Measurements from ENCODE around the gene RNASE1.

DNA sequence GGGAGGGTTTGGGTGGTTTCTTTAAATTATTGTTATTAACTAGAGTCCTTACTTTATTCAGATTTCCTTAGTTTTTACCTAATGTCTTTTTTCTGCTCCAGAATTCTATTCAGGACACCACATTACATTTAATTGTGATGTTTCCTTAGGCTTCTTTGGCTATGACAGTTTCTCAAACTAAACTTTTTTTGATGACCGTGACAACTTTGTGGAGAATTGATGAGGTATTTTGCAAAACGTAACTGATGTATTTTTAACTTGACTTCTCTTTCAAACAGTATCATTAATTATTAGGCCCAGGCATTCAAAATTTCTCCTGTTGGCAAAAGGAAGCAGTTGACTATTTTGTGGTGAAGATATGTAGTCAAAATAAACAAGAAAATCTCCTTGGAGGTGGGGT is 11.0 kb downstream of the RNASE1 start:
- TF ChIP-seq, protein P1, sequence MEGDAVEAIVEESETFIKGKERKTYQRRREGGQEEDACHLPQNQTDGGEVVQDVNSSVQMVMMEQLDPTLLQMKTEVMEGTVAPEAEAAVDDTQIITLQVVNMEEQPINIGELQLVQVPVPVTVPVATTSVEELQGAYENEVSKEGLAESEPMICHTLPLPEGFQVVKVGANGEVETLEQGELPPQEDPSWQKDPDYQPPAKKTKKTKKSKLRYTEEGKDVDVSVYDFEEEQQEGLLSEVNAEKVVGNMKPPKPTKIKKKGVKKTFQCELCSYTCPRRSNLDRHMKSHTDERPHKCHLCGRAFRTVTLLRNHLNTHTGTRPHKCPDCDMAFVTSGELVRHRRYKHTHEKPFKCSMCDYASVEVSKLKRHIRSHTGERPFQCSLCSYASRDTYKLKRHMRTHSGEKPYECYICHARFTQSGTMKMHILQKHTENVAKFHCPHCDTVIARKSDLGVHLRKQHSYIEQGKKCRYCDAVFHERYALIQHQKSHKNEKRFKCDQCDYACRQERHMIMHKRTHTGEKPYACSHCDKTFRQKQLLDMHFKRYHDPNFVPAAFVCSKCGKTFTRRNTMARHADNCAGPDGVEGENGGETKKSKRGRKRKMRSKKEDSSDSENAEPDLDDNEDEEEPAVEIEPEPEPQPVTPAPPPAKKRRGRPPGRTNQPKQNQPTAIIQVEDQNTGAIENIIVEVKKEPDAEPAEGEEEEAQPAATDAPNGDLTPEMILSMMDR (IDR thresholded peaks at IDR 0.05) = no peak
- TF ChIP-seq POLR2A (IDR thresholded peaks at IDR 0.05) = no peak
